HCT116 (cell line): Measurements from ENCODE around the gene CALCOCO1.

ENCODE experiments used
- CBX3 ChIP-seq: IDR thresholded peaks from 2 replicates; pipeline ENCODE4 v1.6.1; 2012; ENCODE audit warnings: low read depth
- EZH2 ChIP-seq: fragments of 200-600 bp; sonication (generic); IDR thresholded peaks from 2 replicates; pipeline ENCODE4 v1.6.1; 2017; ENCODE audit warnings: antibody characterized with exemption, mixed run types
- FOSL1 ChIP-seq: IDR thresholded peaks from 2 replicates; pipeline ENCODE4 v1.6.1; 2012; ENCODE audit warnings: low read depth
- POLR2AphosphoS5 ChIP-seq: IDR thresholded peaks from 2 replicates; pipeline ENCODE4 v1.6.1; 2011; ENCODE audit warnings: mild to moderate bottlenecking, low read depth, low read length, moderate library complexity
- SRF ChIP-seq: IDR thresholded peaks from 2 replicates; pipeline ENCODE4 v1.6.1; 2012; ENCODE audit warnings: low read depth
- TF ChIP-seq, protein P1 (sequence below): IDR thresholded peaks from 2 replicates; pipeline ENCODE4 v1.6.1; 2012
- TF ChIP-seq, protein P2 (sequence below), 3 experiments: fragments of 200-600 bp in 1 of 3; sonication (generic) in 1 of 3; IDR thresholded peaks in 2 of 3; conservative IDR thresholded peaks in 1 of 3; 2 replicates each; pipeline ENCODE4 v1.5.1; 2012 to 2017; ENCODE audit warnings: low read depth in 2 of 3, low read length in 2 of 3, antibody characterized with exemption in 1 of 3, borderline replicate concordance in 1 of 3, control low read depth in 1 of 3, mild to moderate bottlenecking in 1 of 3, mixed read lengths in 1 of 3, mixed run types in 1 of 3, moderate library complexity in 1 of 3; ENCODE audit not compliant: insufficient read depth in 1 of 3
- TF ChIP-seq, protein P3 (sequence below): IDR thresholded peaks from 2 replicates; pipeline ENCODE4 v1.6.1; 2012; ENCODE audit warnings: low read depth

DNA sequence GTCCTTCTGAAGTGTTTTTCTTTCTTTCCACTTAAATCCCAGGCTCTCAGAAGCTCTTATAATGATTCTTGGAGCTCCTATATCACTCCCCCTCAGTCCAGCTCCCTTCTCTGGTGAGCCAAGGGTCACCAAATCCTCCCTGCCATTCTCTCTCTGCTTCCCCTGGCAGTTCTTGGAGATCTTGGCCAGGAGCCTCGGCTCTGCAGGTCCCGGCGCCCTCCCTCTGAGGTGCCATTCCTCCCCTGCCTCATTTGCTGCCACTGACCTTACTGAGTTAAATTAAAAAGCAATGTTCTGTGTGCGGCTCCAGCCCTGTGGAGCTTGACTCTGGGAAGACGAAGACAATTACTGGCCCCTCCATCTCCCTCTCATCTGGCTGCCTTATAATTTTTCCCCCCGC is 17.5 kb upstream of the CALCOCO1 start:
- TF ChIP-seq EZH2, result no peak
- no peak for TF ChIP-seq FOSL1
- TF ChIP-seq, protein P1, sequence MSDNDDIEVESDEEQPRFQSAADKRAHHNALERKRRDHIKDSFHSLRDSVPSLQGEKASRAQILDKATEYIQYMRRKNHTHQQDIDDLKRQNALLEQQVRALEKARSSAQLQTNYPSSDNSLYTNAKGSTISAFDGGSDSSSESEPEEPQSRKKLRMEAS, result no peak
- TF ChIP-seq, protein P2, sequence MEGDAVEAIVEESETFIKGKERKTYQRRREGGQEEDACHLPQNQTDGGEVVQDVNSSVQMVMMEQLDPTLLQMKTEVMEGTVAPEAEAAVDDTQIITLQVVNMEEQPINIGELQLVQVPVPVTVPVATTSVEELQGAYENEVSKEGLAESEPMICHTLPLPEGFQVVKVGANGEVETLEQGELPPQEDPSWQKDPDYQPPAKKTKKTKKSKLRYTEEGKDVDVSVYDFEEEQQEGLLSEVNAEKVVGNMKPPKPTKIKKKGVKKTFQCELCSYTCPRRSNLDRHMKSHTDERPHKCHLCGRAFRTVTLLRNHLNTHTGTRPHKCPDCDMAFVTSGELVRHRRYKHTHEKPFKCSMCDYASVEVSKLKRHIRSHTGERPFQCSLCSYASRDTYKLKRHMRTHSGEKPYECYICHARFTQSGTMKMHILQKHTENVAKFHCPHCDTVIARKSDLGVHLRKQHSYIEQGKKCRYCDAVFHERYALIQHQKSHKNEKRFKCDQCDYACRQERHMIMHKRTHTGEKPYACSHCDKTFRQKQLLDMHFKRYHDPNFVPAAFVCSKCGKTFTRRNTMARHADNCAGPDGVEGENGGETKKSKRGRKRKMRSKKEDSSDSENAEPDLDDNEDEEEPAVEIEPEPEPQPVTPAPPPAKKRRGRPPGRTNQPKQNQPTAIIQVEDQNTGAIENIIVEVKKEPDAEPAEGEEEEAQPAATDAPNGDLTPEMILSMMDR (IDR thresholded peaks at IDR 0.05 in 2 of 3, conservative IDR thresholded peaks at IDR 0.05 in 1 of 3; ENCODE audit: borderline replicate concordance in 1 of 3, insufficient read depth in 1 of 3, low read depth in 2 of 3, low read length in 2 of 3), result no peak
- no peak for TF ChIP-seq SRF
- TF ChIP-seq CBX3, result no peak
- no peak for TF ChIP-seq POLR2AphosphoS5
- TF ChIP-seq, protein P3, sequence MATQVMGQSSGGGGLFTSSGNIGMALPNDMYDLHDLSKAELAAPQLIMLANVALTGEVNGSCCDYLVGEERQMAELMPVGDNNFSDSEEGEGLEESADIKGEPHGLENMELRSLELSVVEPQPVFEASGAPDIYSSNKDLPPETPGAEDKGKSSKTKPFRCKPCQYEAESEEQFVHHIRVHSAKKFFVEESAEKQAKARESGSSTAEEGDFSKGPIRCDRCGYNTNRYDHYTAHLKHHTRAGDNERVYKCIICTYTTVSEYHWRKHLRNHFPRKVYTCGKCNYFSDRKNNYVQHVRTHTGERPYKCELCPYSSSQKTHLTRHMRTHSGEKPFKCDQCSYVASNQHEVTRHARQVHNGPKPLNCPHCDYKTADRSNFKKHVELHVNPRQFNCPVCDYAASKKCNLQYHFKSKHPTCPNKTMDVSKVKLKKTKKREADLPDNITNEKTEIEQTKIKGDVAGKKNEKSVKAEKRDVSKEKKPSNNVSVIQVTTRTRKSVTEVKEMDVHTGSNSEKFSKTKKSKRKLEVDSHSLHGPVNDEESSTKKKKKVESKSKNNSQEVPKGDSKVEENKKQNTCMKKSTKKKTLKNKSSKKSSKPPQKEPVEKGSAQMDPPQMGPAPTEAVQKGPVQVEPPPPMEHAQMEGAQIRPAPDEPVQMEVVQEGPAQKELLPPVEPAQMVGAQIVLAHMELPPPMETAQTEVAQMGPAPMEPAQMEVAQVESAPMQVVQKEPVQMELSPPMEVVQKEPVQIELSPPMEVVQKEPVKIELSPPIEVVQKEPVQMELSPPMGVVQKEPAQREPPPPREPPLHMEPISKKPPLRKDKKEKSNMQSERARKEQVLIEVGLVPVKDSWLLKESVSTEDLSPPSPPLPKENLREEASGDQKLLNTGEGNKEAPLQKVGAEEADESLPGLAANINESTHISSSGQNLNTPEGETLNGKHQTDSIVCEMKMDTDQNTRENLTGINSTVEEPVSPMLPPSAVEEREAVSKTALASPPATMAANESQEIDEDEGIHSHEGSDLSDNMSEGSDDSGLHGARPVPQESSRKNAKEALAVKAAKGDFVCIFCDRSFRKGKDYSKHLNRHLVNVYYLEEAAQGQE, result no peak
